ENCODE measurements around the gene FDXR. TPM values are rescaled to one million over a fixed set of nuclear protein-coding genes. Genes with fewer than 3 reads are reported as not detected.

Gene FDXR
- total RNA-seq, 1 experiment from 2014 or later, result 39.7 TPM

DNA sequence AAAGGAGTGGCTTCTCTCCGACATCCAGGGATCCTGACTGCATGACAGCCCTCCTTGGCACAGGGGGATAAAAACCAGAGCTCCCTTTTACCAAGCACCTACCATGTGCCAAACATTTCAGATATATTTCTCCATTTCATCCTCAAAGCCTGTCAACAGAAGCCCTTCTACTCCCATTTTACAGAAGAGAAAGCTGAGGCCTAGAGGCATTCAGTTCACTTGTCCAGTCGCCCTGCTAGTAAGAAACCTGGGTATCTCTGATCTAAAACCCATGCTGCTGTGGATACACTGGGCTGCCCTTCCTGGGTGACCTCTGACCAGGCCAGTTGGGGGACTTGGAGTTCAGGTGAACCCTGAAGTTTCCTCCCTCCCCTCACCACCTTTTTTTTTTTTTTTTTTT is 5.9 kb upstream of the FDXR start:
- Mint-ChIP-seq H3K4me3 (no peak overlapping the region; a peak in 1 of 5 replicates), H3K9me3 (no peaks in the 10 kb centered on the region), H3K27ac (no peak overlapping the region; a peak in 1 of 7 replicates), H3K4me1 (peaks cover 23 to 40% of the 10 kb centered on the region in 2 experiments), H3K27me3 (ENCODE audit: low read depth) (peaks cover 33% of the 10 kb centered on the region), H3K36me3 (ENCODE audit: insufficient read depth in 1 of 3, low read depth in 3 of 3) (no peaks in the 10 kb centered on the region)
- no peaks in the 10 kb centered on the region for H3K79me1 ChIP-seq (ENCODE audit: insufficient read depth, low read depth, low read length, poor library complexity, severe bottlenecking)
- H3K9ac ChIP-seq (ENCODE audit: extremely low read depth, insufficient read length, low read length), result no peak overlapping the region
- H3K23ac ChIP-seq (ENCODE audit: insufficient read length, low read depth, low read length), result no peak overlapping the region
- H3K9me3 ChIP-seq (ENCODE audit: control insufficient read depth, low read depth, low read length), result no peaks in the 10 kb centered on the region
- H2AK5ac ChIP-seq (ENCODE audit: insufficient read length, low read length), result no peak overlapping the region
- H3K27ac ChIP-seq (ENCODE audit: insufficient read length, low read depth, low read length), result no peak overlapping the region
- no peak overlapping the region for H2BK5ac ChIP-seq (ENCODE audit: insufficient read length, low read length)
- no peak overlapping the region for H2AFZ ChIP-seq (ENCODE audit: low read length)
- no peak overlapping the region for H3K4me2 ChIP-seq (ENCODE audit: insufficient read depth, insufficient read length, low read length)
- no peaks in the 10 kb centered on the region for H4K20me1 ChIP-seq (ENCODE audit: control insufficient read depth, insufficient read depth, insufficient read length)
- no peaks in the 10 kb centered on the region for H3K27me3 ChIP-seq (ENCODE audit: insufficient read depth, low read length)
- no peaks in the 10 kb centered on the region; the same call in 1 of the 2 replicates for H3K4me1 ChIP-seq (ENCODE audit: insufficient read depth, low read length)
- H3K79me2 ChIP-seq (ENCODE audit: insufficient read depth, low read length), result no peaks in the 10 kb centered on the region
- H4K91ac ChIP-seq (ENCODE audit: insufficient read length, low read depth, low read length), result no peak overlapping the region
- H4K5ac ChIP-seq (ENCODE audit: insufficient read length, low read depth, low read length), result no peak overlapping the region
- H3K23me2 ChIP-seq (ENCODE audit: insufficient read length, low read depth, low read length, poor library complexity, severe bottlenecking), result peaks cover 2% of the 10 kb centered on the region
- no peak for DNase-seq
- no CpG with 5 or more reads among the region's 2 CpGs for WGBS (ENCODE audit: extremely low coverage, insufficient read length, low lambda C conversion rate)
- no peak overlapping the region for H3K18ac ChIP-seq (ENCODE audit: insufficient read length, low read depth, low read length)
- no peak overlapping the region for H3K14ac ChIP-seq (ENCODE audit: insufficient read depth, low read length)
- no peak overlapping the region for H2BK15ac ChIP-seq (ENCODE audit: low read depth, low read length)
- no peak overlapping the region for H3K4ac ChIP-seq (ENCODE audit: low read depth, low read length)
- no peak overlapping the region for H2BK12ac ChIP-seq (ENCODE audit: insufficient read length, low read depth, low read length)
- H2BK20ac ChIP-seq (ENCODE audit: low read depth, low read length, poor library complexity, severe bottlenecking), result no peak overlapping the region
- H3T11ph ChIP-seq (ENCODE audit: low read length), result no peak overlapping the region
- no peak overlapping the region for H3K56ac ChIP-seq (ENCODE audit: insufficient read length, low read depth, low read length)
- H2BK120ac ChIP-seq (ENCODE audit: low read depth, low read length, poor library complexity, severe bottlenecking), result no peak overlapping the region
- H4K8ac ChIP-seq (replicated peaks; ENCODE audit: insufficient read length, low read depth, low read length), result no peak overlapping the region
- TF ChIP-seq, protein P1, sequence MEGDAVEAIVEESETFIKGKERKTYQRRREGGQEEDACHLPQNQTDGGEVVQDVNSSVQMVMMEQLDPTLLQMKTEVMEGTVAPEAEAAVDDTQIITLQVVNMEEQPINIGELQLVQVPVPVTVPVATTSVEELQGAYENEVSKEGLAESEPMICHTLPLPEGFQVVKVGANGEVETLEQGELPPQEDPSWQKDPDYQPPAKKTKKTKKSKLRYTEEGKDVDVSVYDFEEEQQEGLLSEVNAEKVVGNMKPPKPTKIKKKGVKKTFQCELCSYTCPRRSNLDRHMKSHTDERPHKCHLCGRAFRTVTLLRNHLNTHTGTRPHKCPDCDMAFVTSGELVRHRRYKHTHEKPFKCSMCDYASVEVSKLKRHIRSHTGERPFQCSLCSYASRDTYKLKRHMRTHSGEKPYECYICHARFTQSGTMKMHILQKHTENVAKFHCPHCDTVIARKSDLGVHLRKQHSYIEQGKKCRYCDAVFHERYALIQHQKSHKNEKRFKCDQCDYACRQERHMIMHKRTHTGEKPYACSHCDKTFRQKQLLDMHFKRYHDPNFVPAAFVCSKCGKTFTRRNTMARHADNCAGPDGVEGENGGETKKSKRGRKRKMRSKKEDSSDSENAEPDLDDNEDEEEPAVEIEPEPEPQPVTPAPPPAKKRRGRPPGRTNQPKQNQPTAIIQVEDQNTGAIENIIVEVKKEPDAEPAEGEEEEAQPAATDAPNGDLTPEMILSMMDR (conservative IDR thresholded peaks at IDR 0.05), result no peak

Measured in H9 (cell line).